ENCODE data around the gene BCL7B.
"Not testable (repeated sequence)": the region's sequence is repeated elsewhere in the genome, so short reads cannot be mapped to it uniquely, and the experiment has no call there.

The BCL7B gene

DNA sequence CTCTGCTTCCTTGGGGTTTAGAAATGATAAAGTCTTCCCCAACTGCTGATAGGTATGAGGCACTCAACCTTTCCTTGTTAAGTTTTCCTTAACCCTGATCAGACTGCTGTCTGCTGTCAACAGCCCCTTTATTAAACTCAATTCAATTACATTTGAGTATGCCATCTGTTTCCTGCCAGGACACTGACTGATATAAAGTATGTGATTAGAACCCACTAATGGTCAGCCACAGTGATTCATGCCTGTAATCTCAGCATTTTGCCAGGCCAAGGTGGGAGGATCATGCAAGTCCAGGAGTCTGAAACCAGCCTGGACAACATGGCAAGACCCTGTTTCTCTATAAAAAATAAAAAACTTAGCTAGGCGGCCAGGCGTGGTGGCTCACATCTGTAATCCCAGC, 53.5 kb downstream of the BCL7B start:
- no peak for TF ChIP-seq EZH2phosphoT487 (conservative IDR thresholded peaks at IDR 0.05; ENCODE audit: low read length)
- TF ChIP-seq, protein P1, sequence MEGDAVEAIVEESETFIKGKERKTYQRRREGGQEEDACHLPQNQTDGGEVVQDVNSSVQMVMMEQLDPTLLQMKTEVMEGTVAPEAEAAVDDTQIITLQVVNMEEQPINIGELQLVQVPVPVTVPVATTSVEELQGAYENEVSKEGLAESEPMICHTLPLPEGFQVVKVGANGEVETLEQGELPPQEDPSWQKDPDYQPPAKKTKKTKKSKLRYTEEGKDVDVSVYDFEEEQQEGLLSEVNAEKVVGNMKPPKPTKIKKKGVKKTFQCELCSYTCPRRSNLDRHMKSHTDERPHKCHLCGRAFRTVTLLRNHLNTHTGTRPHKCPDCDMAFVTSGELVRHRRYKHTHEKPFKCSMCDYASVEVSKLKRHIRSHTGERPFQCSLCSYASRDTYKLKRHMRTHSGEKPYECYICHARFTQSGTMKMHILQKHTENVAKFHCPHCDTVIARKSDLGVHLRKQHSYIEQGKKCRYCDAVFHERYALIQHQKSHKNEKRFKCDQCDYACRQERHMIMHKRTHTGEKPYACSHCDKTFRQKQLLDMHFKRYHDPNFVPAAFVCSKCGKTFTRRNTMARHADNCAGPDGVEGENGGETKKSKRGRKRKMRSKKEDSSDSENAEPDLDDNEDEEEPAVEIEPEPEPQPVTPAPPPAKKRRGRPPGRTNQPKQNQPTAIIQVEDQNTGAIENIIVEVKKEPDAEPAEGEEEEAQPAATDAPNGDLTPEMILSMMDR (IDR thresholded peaks at IDR 0.05; ENCODE audit: insufficient read depth, low read length, poor library complexity, severe bottlenecking), result no peak
- Histone ChIP-seq H2AFZ (ENCODE audit: low read depth, low read length, severe bottlenecking) (no peak overlapping the region), H3K9me2 (replicated peaks; ENCODE audit: insufficient read depth, low read length) (no peaks in the 10 kb centered on the region), H3F3A (ENCODE audit: insufficient read depth) (0 out of 2 replicates have a peak, but pooled peaks cover 3% of the 10 kb centered on the region), H3K4me3 (ENCODE audit: insufficient read depth, low read length, poor library complexity, severe bottlenecking) (no peak overlapping the region), H4K20me1 (ENCODE audit: low read depth, low read length) (peaks cover 16% of the 10 kb centered on the region; the same call in 1 of the 2 replicates), H3K9ac (ENCODE audit: low read length) (no peak overlapping the region), H3K4me2 (ENCODE audit: low read depth, low read length, poor library complexity, severe bottlenecking) (no peak overlapping the region), H3K79me2 (ENCODE audit: insufficient read depth, low read length) (peaks cover 83% of the 10 kb centered on the region), H3K36me3 (ENCODE audit: low read length) (peaks cover 45% of the 10 kb centered on the region), H3K27ac (ENCODE audit: low read depth, low read length) (no peak overlapping the region), H3K27me3 (ENCODE audit: low read length) (no peaks in the 10 kb centered on the region), H3K9me3 (ENCODE audit: insufficient read depth, low read length) (no peaks in the 10 kb centered on the region)

DNA sequence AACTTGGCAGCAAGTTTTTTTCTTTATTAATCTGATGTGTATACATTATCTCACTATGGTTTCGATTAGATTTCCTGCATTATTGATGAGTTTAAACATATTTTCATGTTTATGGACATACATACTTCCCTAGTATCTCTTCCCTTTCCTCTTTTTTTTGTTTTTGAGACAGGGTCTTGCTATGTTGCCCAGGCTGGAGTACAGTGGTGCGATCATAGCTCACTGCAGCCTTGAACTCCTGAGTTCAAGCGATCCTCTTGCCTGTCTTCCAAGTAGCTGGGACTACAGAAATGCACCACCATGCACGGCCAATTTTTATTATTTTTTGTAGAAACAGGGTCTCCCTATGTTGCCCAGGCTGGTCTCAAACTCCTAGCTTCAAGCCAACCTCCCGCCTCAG, 54.3 kb downstream of the BCL7B start:
- no peaks in the 10 kb centered on the region for H3K9me3 ChIP-seq (ENCODE audit: insufficient read depth, low read length)
- H3K4me2 ChIP-seq (ENCODE audit: low read depth, low read length, poor library complexity, severe bottlenecking), result no peak overlapping the region
- peaks cover 7% of the 10 kb centered on the region; the same call in 1 of the 2 replicates for H3F3A ChIP-seq (ENCODE audit: insufficient read depth)
- H3K36me3 ChIP-seq (ENCODE audit: low read length), result peaks cover 48% of the 10 kb centered on the region
- TF ChIP-seq, protein P1 (IDR thresholded peaks at IDR 0.05; ENCODE audit: insufficient read depth, low read length, poor library complexity, severe bottlenecking), result no peak
- TF ChIP-seq EZH2phosphoT487 (conservative IDR thresholded peaks at IDR 0.05; ENCODE audit: low read length), result no peak
- H3K27me3 ChIP-seq (ENCODE audit: low read length), result no peaks in the 10 kb centered on the region
- no peak overlapping the region for H2AFZ ChIP-seq (ENCODE audit: low read depth, low read length, severe bottlenecking)
- no peaks in the 10 kb centered on the region for H3K9me2 ChIP-seq (replicated peaks; ENCODE audit: insufficient read depth, low read length)
- peaks cover 86% of the 10 kb centered on the region for H3K79me2 ChIP-seq (ENCODE audit: insufficient read depth, low read length)
- H3K27ac ChIP-seq (ENCODE audit: low read depth, low read length), result no peak overlapping the region
- peaks cover 22% of the 10 kb centered on the region; the same call in 1 of the 2 replicates for H4K20me1 ChIP-seq (ENCODE audit: low read depth, low read length)
- no peak overlapping the region for H3K9ac ChIP-seq (ENCODE audit: low read length)
- no peak overlapping the region for H3K4me3 ChIP-seq (ENCODE audit: insufficient read depth, low read length, poor library complexity, severe bottlenecking)

DNA sequence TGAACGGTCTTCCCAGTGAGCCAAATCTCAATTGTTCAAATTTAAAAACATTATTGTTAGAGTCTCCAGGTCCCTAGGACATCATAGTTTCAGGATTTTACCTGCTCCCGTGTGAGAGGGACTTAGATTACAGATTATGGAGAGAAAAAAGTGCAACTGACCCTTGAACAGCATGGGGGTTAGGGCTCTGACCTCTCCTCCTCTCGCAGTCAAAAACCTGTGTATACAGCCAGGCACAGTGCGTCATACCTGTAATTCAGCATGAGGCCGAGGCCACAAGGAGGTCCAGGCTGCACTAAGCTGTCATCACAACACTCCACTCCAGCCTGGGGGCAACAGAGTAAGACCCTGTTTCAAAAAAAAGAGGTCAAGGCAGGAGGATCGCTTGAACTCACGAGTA, 60.9 kb downstream of the BCL7B start:
- H3K9ac ChIP-seq (ENCODE audit: low read length), result no peak overlapping the region
- peaks cover 60% of the 10 kb centered on the region for H3K36me3 ChIP-seq (ENCODE audit: low read length)
- H3K9me2 ChIP-seq (replicated peaks; ENCODE audit: insufficient read depth, low read length), result no peaks in the 10 kb centered on the region
- peaks cover 41% of the 10 kb centered on the region; the same call in 1 of the 2 replicates for H4K20me1 ChIP-seq (ENCODE audit: low read depth, low read length)
- H3F3A ChIP-seq (ENCODE audit: insufficient read depth), result peaks cover 15% of the 10 kb centered on the region
- H3K4me2 ChIP-seq (ENCODE audit: low read depth, low read length, poor library complexity, severe bottlenecking), result no peak overlapping the region
- no peaks in the 10 kb centered on the region for H3K27me3 ChIP-seq (ENCODE audit: low read length)
- TF ChIP-seq EZH2phosphoT487 (conservative IDR thresholded peaks at IDR 0.05; ENCODE audit: low read length), result no peak
- TF ChIP-seq, protein P1 (IDR thresholded peaks at IDR 0.05; ENCODE audit: insufficient read depth, low read length, poor library complexity, severe bottlenecking), result no peak
- H3K27ac ChIP-seq (ENCODE audit: low read depth, low read length), result no peak overlapping the region
- H3K79me2 ChIP-seq (ENCODE audit: insufficient read depth, low read length), result peaks cover 84% of the 10 kb centered on the region
- H2AFZ ChIP-seq (ENCODE audit: low read depth, low read length, severe bottlenecking), result no peak overlapping the region
- H3K9me3 ChIP-seq (ENCODE audit: insufficient read depth, low read length), result no peaks in the 10 kb centered on the region
- H3K4me3 ChIP-seq (ENCODE audit: insufficient read depth, low read length, poor library complexity, severe bottlenecking), result no peak overlapping the region

GRCh38 chr7:73495507-73495906, 62.0 kb downstream of the BCL7B start:
- not testable (repeated sequence) for H3K27me3 ChIP-seq (ENCODE audit: low read length); H3K4me2 ChIP-seq (ENCODE audit: low read depth, low read length, poor library complexity, severe bottlenecking); H3K9ac ChIP-seq (ENCODE audit: low read length); H3K4me3 ChIP-seq (ENCODE audit: insufficient read depth, low read length, poor library complexity, severe bottlenecking); H2AFZ ChIP-seq (ENCODE audit: low read depth, low read length, severe bottlenecking); H3K9me2 ChIP-seq (replicated peaks; ENCODE audit: insufficient read depth, low read length); H3K9me3 ChIP-seq (ENCODE audit: insufficient read depth, low read length); H3K27ac ChIP-seq (ENCODE audit: low read depth, low read length)
- peaks cover 15% of the 10 kb centered on the region for H3F3A ChIP-seq (ENCODE audit: insufficient read depth)
- peaks cover 59% of the 10 kb centered on the region for H3K36me3 ChIP-seq (ENCODE audit: low read length)
- peaks cover 35% of the 10 kb centered on the region; the same call in 1 of the 2 replicates for H4K20me1 ChIP-seq (ENCODE audit: low read depth, low read length)
- peaks cover 80% of the 10 kb centered on the region for H3K79me2 ChIP-seq (ENCODE audit: insufficient read depth, low read length)
